ENCODE results near the gene FAM149A.

Gene FAM149A

DNA sequence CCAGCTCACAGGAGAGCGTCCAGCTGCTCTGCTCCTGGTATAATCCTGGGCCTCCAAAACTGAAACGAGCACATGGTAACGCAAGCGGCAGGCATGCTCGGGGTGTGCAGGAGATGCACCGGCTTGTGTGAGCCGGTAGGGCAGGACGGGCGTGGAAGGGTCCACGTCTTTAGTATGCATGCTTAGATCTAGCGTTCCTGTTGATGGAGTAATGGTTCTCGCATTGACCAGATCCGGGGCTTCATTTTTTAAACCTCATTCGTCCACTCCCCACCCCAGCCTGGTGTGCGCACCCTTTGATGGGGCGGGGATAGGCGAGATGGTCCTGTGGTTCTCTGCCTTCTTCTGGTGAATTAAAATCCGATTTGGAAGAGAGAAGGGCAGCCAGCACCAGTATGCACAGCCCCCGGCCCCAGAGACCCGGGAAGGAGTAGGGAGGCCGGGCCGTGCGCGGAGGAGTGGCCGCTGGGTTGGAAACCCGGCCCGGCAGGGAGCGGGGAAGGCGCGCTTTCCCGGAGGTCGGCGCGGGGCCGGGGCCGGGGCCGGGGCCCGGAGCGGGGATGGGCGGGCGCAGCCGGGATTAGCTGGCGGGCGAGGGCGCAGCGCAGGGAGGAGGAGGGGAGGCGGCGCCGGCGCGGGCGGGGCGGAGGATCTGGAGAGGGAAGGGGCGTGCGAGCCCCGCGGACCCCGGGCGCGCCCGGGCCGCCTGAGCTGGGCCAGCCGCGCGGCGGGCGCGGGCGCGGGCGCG is 39.9 kb downstream of the FAM149A start:
- peak overlapping the region; percentile 58 for H3K27ac ChIP-seq (ENCODE audit: low read length)

DNA sequence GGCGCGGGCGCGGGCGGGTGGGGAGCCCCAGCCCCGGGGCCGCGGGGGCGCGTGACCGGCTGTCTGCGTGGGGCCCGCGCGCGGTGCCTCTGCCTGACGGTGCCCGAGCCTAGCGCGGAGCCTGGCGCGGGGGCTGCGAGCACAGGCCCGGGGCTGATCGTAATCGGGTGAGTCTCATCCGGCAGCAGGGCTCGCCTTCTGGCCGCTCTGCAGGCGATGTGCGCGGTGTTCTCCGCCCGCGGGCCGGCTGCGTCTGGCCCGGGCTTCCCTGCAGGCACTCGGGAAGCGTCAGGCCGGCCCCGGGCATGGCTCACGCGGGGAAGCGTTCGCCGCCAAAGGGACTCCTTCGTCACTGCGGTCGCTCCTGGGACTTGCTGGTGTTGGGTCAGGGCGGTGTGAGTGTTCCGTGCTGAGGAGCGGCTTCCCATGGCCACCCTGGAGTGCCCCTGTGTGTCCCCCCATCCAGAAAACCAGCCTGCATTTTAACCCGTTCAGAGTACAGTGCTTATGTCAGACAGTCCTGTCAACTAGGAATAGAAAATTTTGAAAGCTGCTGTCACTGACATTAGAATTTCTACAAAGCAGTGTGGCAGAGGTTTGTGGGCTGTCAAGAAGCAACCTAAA is 40.6 kb downstream of the FAM149A start:
- peaks cover 0 to 10% of the 10 kb centered on the region in 2 donors for H3K4me1 ChIP-seq (ENCODE audit: control insufficient read depth in 1 of 2, insufficient read depth in 2 of 2, low read length in 2 of 2)
- H3K36me3 ChIP-seq (ENCODE audit: control insufficient read depth in 1 of 2, insufficient read depth in 2 of 2, low read length in 2 of 2) = no peaks in the 10 kb centered on the region
- no peaks in the 10 kb centered on the region for H3K27me3 ChIP-seq (ENCODE audit: low read depth, low read length)
- H3K9me3 ChIP-seq (ENCODE audit: control insufficient read depth in 1 of 2, low read length in 2 of 2) = no peaks in the 10 kb centered on the region
- H3K4me3 ChIP-seq (ENCODE audit: low read depth in 1 of 2, low read length in 2 of 2) = peak overlapping the region; percentile 57 to 61
- H3K27ac ChIP-seq (ENCODE audit: low read length) = peak overlapping the region; percentile 62

More for the DNA sequence above, 39.9 kb downstream of the FAM149A start:
- Histone ChIP-seq H3K4me1 (ENCODE audit: control insufficient read depth in 1 of 2, insufficient read depth in 2 of 2, low read length in 2 of 2) (peaks cover 0 to 10% of the 10 kb centered on the region in 2 donors), H3K9me3 (ENCODE audit: control insufficient read depth in 1 of 2, low read length in 2 of 2) (no peaks in the 10 kb centered on the region), H3K4me3 (ENCODE audit: low read depth in 1 of 2, low read length in 2 of 2) (peak overlapping the region; percentile 64 to 78), H3K36me3 (ENCODE audit: control insufficient read depth in 1 of 2, insufficient read depth in 2 of 2, low read length in 2 of 2) (no peaks in the 10 kb centered on the region), H3K27me3 (ENCODE audit: low read depth, low read length) (no peaks in the 10 kb centered on the region)

- peaks cover 0 to 10% of the 10 kb centered on the region in 2 donors for H3K4me1 ChIP-seq (ENCODE audit: control insufficient read depth in 1 of 2, insufficient read depth in 2 of 2, low read length in 2 of 2)
- H3K27ac ChIP-seq (ENCODE audit: low read length) = no peak overlapping the region
- no peaks in the 10 kb centered on the region for H3K27me3 ChIP-seq (ENCODE audit: low read depth, low read length)
- H3K36me3 ChIP-seq (ENCODE audit: control insufficient read depth in 1 of 2, insufficient read depth in 2 of 2, low read length in 2 of 2) = peaks cover 0 to under 1% of the 10 kb centered on the region in 2 donors
- H3K9me3 ChIP-seq (ENCODE audit: control insufficient read depth in 1 of 2, low read length in 2 of 2) = no peaks in the 10 kb centered on the region
- no peak overlapping the region for H3K4me3 ChIP-seq (ENCODE audit: low read depth in 1 of 2, low read length in 2 of 2)
These were observed 42.0 kb downstream of the FAM149A start for GRCh38 chr4:186146458-186146857.

- peaks cover 0 to 8% of the 10 kb centered on the region in 2 donors for H3K36me3 ChIP-seq (ENCODE audit: control insufficient read depth in 1 of 2, insufficient read depth in 2 of 2, low read length in 2 of 2)
- H3K4me3 ChIP-seq (ENCODE audit: low read depth in 1 of 2, low read length in 2 of 2) = no peak overlapping the region
- no peaks in the 10 kb centered on the region for H3K27me3 ChIP-seq (ENCODE audit: low read depth, low read length)
- peaks cover 0 to 10% of the 10 kb centered on the region in 2 donors for H3K4me1 ChIP-seq (ENCODE audit: control insufficient read depth in 1 of 2, insufficient read depth in 2 of 2, low read length in 2 of 2)
- H3K9me3 ChIP-seq (ENCODE audit: control insufficient read depth in 1 of 2, low read length in 2 of 2) = no peaks in the 10 kb centered on the region
- no peak overlapping the region for H3K27ac ChIP-seq (ENCODE audit: low read length)
These were observed 44.0 kb downstream of the FAM149A start for GRCh38 chr4:186148336-186148975.

DNA sequence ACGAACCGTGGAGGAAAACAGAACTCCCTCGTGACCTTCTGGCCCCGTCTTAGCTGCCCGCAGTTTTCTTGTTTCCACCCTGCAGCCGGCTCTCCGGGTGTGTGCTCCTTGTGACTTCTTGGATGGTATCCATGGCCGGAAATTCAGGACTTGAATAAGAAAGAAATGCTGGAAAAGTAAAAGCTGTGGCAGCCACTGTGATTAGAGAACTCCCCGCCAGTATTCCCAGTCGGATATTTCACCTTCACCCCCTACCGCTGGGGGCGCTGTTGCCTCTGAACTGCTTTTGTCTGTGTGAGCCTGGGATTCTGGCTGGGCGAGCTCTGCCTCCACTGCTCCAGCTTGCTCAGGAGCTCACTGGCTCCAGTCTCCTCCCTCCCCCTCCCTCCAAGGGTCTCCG is 45.4 kb downstream of the FAM149A start:
- H3K4me3 ChIP-seq (ENCODE audit: low read depth in 1 of 2, low read length in 2 of 2) = peak overlapping the region in 1 of 2 donors; percentile 31

DNA sequence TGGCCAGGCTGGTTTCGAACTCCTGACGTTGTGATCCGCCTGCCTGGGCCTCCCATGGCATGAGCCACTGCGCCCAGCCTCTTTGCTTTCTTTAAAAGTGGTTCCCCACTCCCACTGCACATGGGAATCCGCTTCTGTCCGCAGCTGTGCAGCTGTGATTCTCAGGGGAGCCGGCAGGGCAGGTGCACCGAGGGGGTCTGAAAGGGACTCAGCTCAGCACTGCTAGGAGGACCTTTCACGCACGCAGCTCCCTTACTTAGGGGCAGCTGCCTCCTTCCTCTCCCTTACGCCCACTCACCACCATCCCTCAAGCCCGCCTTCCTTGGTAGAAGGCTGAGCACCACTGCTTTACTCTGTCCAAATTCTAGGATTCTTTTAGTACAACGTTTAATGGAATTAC is 46.4 kb downstream of the FAM149A start:
- Histone ChIP-seq H3K36me3 (ENCODE audit: control insufficient read depth in 1 of 2, insufficient read depth in 2 of 2, low read length in 2 of 2) (peaks cover 0 to 10% of the 10 kb centered on the region in 2 donors), H3K4me1 (ENCODE audit: control insufficient read depth in 1 of 2, insufficient read depth in 2 of 2, low read length in 2 of 2) (peaks cover 0 to under 1% of the 10 kb centered on the region in 2 donors), H3K9me3 (ENCODE audit: control insufficient read depth in 1 of 2, low read length in 2 of 2) (no peaks in the 10 kb centered on the region), H3K27ac (ENCODE audit: low read length) (no peak overlapping the region), H3K4me3 (ENCODE audit: low read depth in 1 of 2, low read length in 2 of 2) (no peak overlapping the region), H3K27me3 (ENCODE audit: low read depth, low read length) (no peaks in the 10 kb centered on the region)

More for the DNA sequence above, 45.4 kb downstream of the FAM149A start:
- Histone ChIP-seq H3K9me3 (ENCODE audit: control insufficient read depth in 1 of 2, low read length in 2 of 2) (no peaks in the 10 kb centered on the region), H3K36me3 (ENCODE audit: control insufficient read depth in 1 of 2, insufficient read depth in 2 of 2, low read length in 2 of 2) (peaks cover 0 to 8% of the 10 kb centered on the region in 2 donors), H3K27me3 (ENCODE audit: low read depth, low read length) (no peaks in the 10 kb centered on the region), H3K4me1 (ENCODE audit: control insufficient read depth in 1 of 2, insufficient read depth in 2 of 2, low read length in 2 of 2) (peaks cover 0 to 6% of the 10 kb centered on the region in 2 donors), H3K27ac (ENCODE audit: low read length) (no peak overlapping the region)

DNA sequence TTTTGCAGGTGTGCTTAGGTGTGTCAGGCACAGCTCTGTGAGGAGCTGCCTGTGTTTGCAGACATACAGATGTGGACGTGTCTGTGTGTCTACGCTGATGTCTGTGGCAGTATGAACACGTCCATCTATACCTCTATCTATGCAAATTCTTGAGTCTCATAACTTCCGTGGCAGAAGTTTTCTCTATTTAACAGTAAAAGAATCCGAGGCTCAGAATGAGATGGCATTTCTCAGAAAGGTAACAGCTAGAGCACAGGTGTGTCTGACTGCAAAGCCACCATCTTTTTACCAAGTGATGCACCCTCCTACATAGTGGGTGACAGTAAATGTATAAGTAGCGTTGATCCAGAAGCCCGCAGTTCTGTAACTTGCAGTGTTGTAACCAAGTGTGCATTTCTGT is 47.0 kb downstream of the FAM149A start:
- Histone ChIP-seq H3K27me3 (ENCODE audit: low read depth, low read length) (no peaks in the 10 kb centered on the region), H3K4me3 (ENCODE audit: low read depth in 1 of 2, low read length in 2 of 2) (no peak overlapping the region), H3K9me3 (ENCODE audit: control insufficient read depth in 1 of 2, low read length in 2 of 2) (no peaks in the 10 kb centered on the region), H3K4me1 (ENCODE audit: control insufficient read depth in 1 of 2, insufficient read depth in 2 of 2, low read length in 2 of 2) (no peaks in the 10 kb centered on the region), H3K27ac (ENCODE audit: low read length) (no peak overlapping the region), H3K36me3 (ENCODE audit: control insufficient read depth in 1 of 2, insufficient read depth in 2 of 2, low read length in 2 of 2) (peaks cover 0 to 13% of the 10 kb centered on the region in 2 donors)

GRCh38 chr4:186158021-186158813 is 53.7 kb downstream of the FAM149A start:
- H3K9me3 ChIP-seq (ENCODE audit: control insufficient read depth in 1 of 2, low read length in 2 of 2) = no peaks in the 10 kb centered on the region
- H3K4me3 ChIP-seq (ENCODE audit: low read depth in 1 of 2, low read length in 2 of 2) = no peak overlapping the region
- peaks cover 0 to 22% of the 10 kb centered on the region in 2 donors for H3K36me3 ChIP-seq (ENCODE audit: control insufficient read depth in 1 of 2, insufficient read depth in 2 of 2, low read length in 2 of 2)
- no peak overlapping the region for H3K27ac ChIP-seq (ENCODE audit: low read length)
- no peaks in the 10 kb centered on the region for H3K4me1 ChIP-seq (ENCODE audit: control insufficient read depth in 1 of 2, insufficient read depth in 2 of 2, low read length in 2 of 2)
- no peaks in the 10 kb centered on the region for H3K27me3 ChIP-seq (ENCODE audit: low read depth, low read length)

DNA sequence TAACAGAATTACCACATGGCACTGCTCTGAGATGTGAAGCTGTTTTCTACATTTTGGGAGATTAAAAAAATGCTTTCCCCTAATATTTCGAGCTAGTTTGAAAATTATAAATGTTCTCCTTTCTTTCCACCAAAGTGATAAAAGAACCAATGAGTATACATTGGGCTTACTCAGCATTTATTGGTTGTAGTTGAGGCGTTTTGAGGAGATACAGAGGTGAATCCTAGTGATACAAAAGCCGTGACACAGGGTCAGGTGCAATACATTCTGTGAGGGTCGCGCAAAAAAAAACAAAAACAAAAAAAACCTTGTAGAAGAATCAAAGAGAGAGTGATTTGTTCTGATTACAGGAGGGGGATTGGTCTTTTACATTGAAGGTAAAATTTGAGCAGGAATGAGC is 54.5 kb downstream of the FAM149A start:
- H3K4me3 ChIP-seq (ENCODE audit: low read depth in 1 of 2, low read length in 2 of 2) = no peak overlapping the region

DNA sequence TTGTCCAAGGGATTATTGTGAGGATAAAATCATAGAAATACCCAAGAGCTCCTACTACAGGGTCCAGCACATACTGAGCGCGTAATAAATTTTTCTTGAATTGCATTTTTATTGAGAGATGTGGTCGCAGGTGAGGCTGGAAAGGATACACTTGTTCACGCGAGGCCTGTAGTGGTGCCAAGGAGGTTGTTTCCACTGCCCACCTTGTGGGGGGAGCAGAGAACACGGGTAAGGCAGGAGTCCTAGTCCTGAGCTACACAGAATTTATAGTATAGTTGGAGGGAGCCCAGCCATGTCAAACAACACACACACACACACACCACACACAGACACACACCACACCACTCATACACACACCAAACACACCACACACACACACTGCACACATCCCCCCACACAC is 55.1 kb downstream of the FAM149A start:
- Histone ChIP-seq H3K9me3 (ENCODE audit: control insufficient read depth in 1 of 2, low read length in 2 of 2) (no peaks in the 10 kb centered on the region), H3K27ac (ENCODE audit: low read length) (no peak overlapping the region), H3K4me3 (ENCODE audit: low read depth in 1 of 2, low read length in 2 of 2) (no peak overlapping the region), H3K27me3 (ENCODE audit: low read depth, low read length) (no peaks in the 10 kb centered on the region), H3K4me1 (ENCODE audit: control insufficient read depth in 1 of 2, insufficient read depth in 2 of 2, low read length in 2 of 2) (no peaks in the 10 kb centered on the region), H3K36me3 (ENCODE audit: control insufficient read depth in 1 of 2, insufficient read depth in 2 of 2, low read length in 2 of 2) (peaks cover 0 to 22% of the 10 kb centered on the region in 2 donors)

More for the DNA sequence above, 54.5 kb downstream of the FAM149A start:
- no peak overlapping the region for H3K27ac ChIP-seq (ENCODE audit: low read length)
- H3K27me3 ChIP-seq (ENCODE audit: low read depth, low read length) = no peaks in the 10 kb centered on the region
- no peaks in the 10 kb centered on the region for H3K4me1 ChIP-seq (ENCODE audit: control insufficient read depth in 1 of 2, insufficient read depth in 2 of 2, low read length in 2 of 2)
- H3K9me3 ChIP-seq (ENCODE audit: control insufficient read depth in 1 of 2, low read length in 2 of 2) = no peaks in the 10 kb centered on the region
- peaks cover 0 to 22% of the 10 kb centered on the region in 2 donors for H3K36me3 ChIP-seq (ENCODE audit: control insufficient read depth in 1 of 2, insufficient read depth in 2 of 2, low read length in 2 of 2)

- peaks cover 0 to 31% of the 10 kb centered on the region in 2 donors for H3K36me3 ChIP-seq (ENCODE audit: control insufficient read depth in 1 of 2, insufficient read depth in 2 of 2, low read length in 2 of 2)
These were observed 56.6 kb downstream of the FAM149A start for GRCh38 chr4:186161138-186161537.

More at GRCh38 chr4:186161138-186161537, 56.6 kb downstream of the FAM149A start:
- Histone ChIP-seq H3K27ac (ENCODE audit: low read length) (no peak overlapping the region), H3K4me3 (ENCODE audit: low read depth in 1 of 2, low read length in 2 of 2) (no peak overlapping the region), H3K27me3 (ENCODE audit: low read depth, low read length) (no peaks in the 10 kb centered on the region), H3K4me1 (ENCODE audit: control insufficient read depth in 1 of 2, insufficient read depth in 2 of 2, low read length in 2 of 2) (no peaks in the 10 kb centered on the region), H3K9me3 (ENCODE audit: control insufficient read depth in 1 of 2, low read length in 2 of 2) (no peaks in the 10 kb centered on the region)

Data from muscle layer of duodenum (tissue), 2 donors.